Immature natural killer cell (primary cell): ENCODE data around the gene NKD1. TPM values are rescaled to one million over a fixed set of nuclear protein-coding genes. Genes with fewer than 3 reads are reported as not detected.

Source experiments
- DNase-seq, 3 donors: peaks; one replicate each; pipeline ENCODE4 v3.0.0; 2022; ENCODE audit warnings: mixed read lengths in 1 of 3
- H3K27ac Mint-ChIP-seq, 6 donors: one replicate each; pipeline ENCODE4 v1.8.0; 2020; ENCODE audit warnings: mixed read lengths in 6 of 6, mild to moderate bottlenecking in 5 of 6, inconsistent platforms in 4 of 6, moderate library complexity in 3 of 6
- H3K27me3 Mint-ChIP-seq, 3 donors: one replicate each; pipeline ENCODE4 v1.8.0; 2020 to 2021; ENCODE audit warnings: low read depth in 3 of 3, mild to moderate bottlenecking in 3 of 3, mixed read lengths in 3 of 3, moderate library complexity in 3 of 3, inconsistent platforms in 1 of 3
- H3K36me3 Mint-ChIP-seq, 3 donors: one replicate each; pipeline ENCODE4 v1.8.0; 2020; ENCODE audit warnings: mixed read lengths in 3 of 3, inconsistent platforms in 2 of 3, mild to moderate bottlenecking in 2 of 3
- H3K4me1 Mint-ChIP-seq, 2 donors: one replicate each; pipeline ENCODE4 v1.8.0; 2020; ENCODE audit warnings: inconsistent platforms in 2 of 2, mild to moderate bottlenecking in 2 of 2, mixed read lengths in 2 of 2, moderate library complexity in 1 of 2
- H3K4me3 Mint-ChIP-seq, 5 donors: one replicate each; pipeline ENCODE4 v1.8.0; 2020; ENCODE audit warnings: mild to moderate bottlenecking in 5 of 5, mixed read lengths in 5 of 5, inconsistent platforms in 3 of 5, moderate library complexity in 3 of 5
- H3K9me3 Mint-ChIP-seq, 6 donors: one replicate each; pipeline ENCODE4 v1.8.0; 2020; ENCODE audit warnings: mild to moderate bottlenecking in 6 of 6, mixed read lengths in 6 of 6, inconsistent platforms in 4 of 6, moderate library complexity in 3 of 6
- polyA plus RNA-seq, 3 donors: library from polyadenylated mRNA; unstranded; fragments of 300-500 nt; fragmentation: Illumina TruSeq; gene quantifications; one replicate each; pipeline ENCODE4 v1.2.3, GENCODE V29; 2021

Gene NKD1
- polyA plus RNA-seq, 3 donors from 2014 or later = not detected

DNA sequence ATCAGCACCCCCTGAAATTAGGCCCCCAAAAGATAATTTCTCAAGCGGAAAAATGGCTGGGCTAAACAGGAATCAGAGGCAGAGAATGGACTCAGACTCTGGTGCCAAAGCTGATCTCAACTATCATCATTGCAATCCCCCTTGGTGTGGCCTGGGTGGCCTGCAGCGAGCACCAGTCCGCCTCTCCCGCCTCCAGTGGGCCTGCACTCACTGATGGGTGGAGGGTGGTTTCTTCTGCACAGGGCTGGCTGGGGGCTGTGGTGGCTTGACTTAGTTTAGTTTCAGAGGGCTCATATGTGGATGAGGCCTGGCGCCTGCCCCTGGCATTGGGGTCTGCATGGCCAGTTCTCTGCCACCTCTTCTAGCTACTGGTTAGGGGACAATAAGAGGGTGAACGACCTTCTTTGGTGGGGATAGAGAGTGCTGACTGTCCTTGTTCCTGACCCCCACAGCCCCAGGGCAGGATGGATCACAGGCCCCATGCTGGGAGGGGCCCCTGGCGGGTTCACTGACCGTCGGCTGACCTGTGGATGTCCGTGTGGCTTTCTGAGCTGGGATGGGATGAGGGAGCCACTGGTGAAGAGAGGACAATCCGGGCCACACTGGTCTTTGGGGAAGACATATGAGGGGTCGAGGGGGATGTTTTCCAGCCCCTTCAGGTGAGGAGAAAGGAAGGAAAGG lies 70.2 kb downstream of the NKD1 start:
- no peak for DNase-seq
- peaks cover 1 to 4% (median 3%) of the 10 kb centered on the region in 3 donors for H3K27me3 Mint-ChIP-seq
- no peaks in the 10 kb centered on the region for H3K9me3 Mint-ChIP-seq
- H3K36me3 Mint-ChIP-seq = no peaks in the 10 kb centered on the region
- no peak overlapping the region for H3K27ac Mint-ChIP-seq
- no peak overlapping the region for H3K4me3 Mint-ChIP-seq
- no peaks in the 10 kb centered on the region for H3K4me1 Mint-ChIP-seq

DNA sequence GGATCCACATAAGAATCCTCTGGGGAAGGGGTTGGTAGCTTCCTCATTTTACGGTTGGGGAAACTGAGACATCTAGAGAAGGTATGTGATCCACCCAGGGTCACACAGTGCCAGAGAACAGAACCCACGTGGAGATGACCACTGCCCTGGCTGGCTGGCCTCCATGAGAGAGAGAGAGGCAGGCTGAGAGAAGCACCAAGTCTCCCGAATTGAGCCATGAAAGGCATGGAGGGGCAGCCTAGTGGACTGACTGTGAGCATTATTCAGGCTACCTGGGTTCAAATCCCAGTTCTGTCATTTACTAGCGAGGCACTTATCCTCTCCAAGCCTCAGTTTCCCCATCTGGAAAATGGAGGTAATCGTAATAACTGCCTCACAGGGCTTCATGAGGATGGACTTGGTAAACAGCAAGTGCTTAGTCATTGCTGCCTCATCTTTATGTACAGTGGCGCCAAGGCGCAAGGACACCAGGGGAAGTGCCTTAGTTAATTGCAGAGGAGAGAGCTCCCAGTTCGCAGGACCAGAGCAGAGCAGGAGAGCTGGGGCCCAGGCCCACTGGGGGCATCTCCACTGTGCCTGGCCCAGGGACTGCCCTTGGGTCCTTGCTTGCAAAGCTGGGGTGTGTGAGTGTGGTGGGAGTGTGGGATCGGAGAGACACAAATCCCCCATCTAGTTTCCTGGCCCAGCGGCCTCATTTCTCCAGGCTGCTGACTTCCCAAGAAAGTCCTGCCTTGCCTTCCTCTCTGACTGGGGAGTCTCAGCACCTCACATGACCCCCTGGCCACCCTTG lies 71.7 kb downstream of the NKD1 start:
- H3K36me3 Mint-ChIP-seq = no peaks in the 10 kb centered on the region
- H3K9me3 Mint-ChIP-seq = no peaks in the 10 kb centered on the region
- H3K27ac Mint-ChIP-seq = no peak overlapping the region
- H3K27me3 Mint-ChIP-seq = peaks cover 0 to 3% (median 1%) of the 10 kb centered on the region in 3 donors
- no peak for DNase-seq
- no peak overlapping the region for H3K4me3 Mint-ChIP-seq
- H3K4me1 Mint-ChIP-seq = no peaks in the 10 kb centered on the region

- H3K4me1 Mint-ChIP-seq = no peaks in the 10 kb centered on the region
These were observed 72.7 kb downstream of the NKD1 start for GRCh38 chr16:50620646-50621451.

GRCh38 chr16:50621452-50621792 lies 73.2 kb downstream of the NKD1 start:
- no peaks in the 10 kb centered on the region for H3K36me3 Mint-ChIP-seq
- no peak for DNase-seq
- H3K4me1 Mint-ChIP-seq = no peaks in the 10 kb centered on the region
- H3K27ac Mint-ChIP-seq = no peak overlapping the region
- H3K27me3 Mint-ChIP-seq = peaks cover 0 to 1% (median 1%) of the 10 kb centered on the region in 3 donors
- no peak overlapping the region for H3K4me3 Mint-ChIP-seq
- H3K9me3 Mint-ChIP-seq = no peaks in the 10 kb centered on the region

More at GRCh38 chr16:50620646-50621451, 72.7 kb downstream of the NKD1 start:
- H3K27me3 Mint-ChIP-seq = peaks cover 0 to 1% (median 1%) of the 10 kb centered on the region in 3 donors
- no peaks in the 10 kb centered on the region for H3K9me3 Mint-ChIP-seq
- no peak for DNase-seq
- no peak overlapping the region for H3K27ac Mint-ChIP-seq
- H3K4me3 Mint-ChIP-seq = no peak overlapping the region
- H3K36me3 Mint-ChIP-seq = no peaks in the 10 kb centered on the region

DNA sequence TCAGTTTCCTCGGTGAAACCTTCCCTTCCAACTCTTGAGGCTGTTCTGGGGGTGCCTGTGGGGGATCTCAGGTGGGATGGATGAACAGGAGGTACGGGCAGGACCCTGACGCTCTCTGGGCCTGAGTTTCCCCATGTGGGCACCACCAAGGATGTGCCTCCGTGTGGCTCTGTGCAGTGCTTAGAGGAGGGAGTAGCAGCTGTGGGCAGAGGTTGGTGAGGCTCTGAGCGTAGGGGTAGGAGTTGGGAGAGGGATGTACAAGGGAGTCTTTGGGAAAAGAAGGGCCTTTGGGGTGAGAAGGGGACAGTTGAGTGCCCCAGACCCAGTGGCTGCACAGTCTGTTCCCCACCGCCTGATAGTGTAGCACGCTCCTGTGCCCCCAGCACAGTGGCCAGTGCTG lies 73.8 kb downstream of the NKD1 start:
- no peak overlapping the region for H3K4me3 Mint-ChIP-seq

DNA sequence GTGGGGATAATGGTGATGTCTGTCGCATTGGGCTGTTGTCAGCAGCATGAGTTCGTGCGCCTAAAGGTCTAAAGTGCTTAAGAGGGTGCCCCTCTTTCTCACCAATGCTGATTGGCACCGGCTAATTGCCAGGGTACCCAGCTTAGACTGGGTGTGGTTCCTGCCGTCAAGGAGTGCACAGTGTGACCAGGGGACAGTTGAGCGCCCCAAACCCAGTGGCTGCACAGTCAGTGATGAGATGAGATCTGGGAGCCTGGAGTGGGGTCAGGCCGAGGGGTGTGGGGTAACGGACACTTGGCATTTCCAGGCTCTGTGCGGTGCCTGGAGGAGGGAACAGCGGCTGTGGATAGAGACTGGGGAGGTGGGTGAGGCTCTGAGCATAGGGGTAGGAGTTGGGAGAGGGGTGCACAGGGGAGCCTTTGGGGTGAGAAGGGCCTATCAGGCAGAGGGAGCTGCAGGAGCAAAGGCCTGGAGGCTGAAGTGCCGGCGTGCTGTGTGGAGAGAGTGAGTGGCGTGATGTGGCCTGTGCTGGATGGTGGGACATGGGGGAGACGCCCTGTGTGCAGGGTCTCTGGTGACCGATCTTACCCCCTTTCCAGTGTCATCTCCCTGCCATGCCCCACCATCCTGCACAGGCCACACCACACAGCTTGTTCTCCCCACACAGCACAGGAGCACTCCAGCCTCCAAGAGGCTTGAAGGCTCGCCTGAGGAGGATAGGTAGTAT lies 74.6 kb downstream of the NKD1 start:
- no peaks in the 10 kb centered on the region for H3K9me3 Mint-ChIP-seq
- peaks cover 0 to 1% (median 1%) of the 10 kb centered on the region in 3 donors for H3K27me3 Mint-ChIP-seq
- H3K4me1 Mint-ChIP-seq = peaks cover 12 to 13% of the 10 kb centered on the region in 2 donors
- no peak overlapping the region for H3K27ac Mint-ChIP-seq
- DNase-seq = no peak
- no peaks in the 10 kb centered on the region for H3K36me3 Mint-ChIP-seq
- H3K4me3 Mint-ChIP-seq = no peak overlapping the region

More for the DNA sequence above, 73.8 kb downstream of the NKD1 start:
- Mint-ChIP-seq H3K4me1 (peaks cover 5% of the 10 kb centered on the region in 2 donors), H3K27ac (no peak overlapping the region), H3K9me3 (no peaks in the 10 kb centered on the region), H3K36me3 (no peaks in the 10 kb centered on the region), H3K27me3 (peaks cover 0 to 1% (median 1%) of the 10 kb centered on the region in 3 donors)
- DNase-seq = no peak

DNA sequence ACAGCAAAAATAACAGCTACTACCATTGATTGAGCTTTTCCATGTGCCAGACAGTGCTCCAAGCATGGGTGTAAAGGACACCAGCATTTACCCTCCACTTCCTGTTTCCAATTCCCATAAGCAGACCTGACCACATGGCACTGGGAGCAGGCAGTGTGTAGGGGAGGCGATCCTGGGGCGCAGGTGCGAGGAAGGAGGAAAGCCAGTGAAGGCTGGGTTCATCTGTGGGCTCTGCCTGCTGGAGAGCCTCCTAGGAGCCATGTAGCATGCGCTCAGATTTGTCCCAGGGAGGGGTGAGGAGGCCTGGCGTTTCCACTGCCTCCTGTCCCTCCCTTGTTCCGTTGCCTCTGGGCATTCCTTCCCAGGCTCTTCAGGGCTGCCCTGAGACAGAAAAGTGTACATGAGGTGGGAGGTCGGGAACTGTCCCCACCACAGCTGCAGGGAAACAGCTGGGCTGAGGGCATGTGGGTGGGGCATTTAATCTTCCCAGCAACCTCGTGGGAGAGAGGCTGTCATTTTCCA lies 76.3 kb downstream of the NKD1 start:
- no peaks in the 10 kb centered on the region for H3K36me3 Mint-ChIP-seq
- H3K27ac Mint-ChIP-seq = no peak overlapping the region
- no peaks in the 10 kb centered on the region for H3K9me3 Mint-ChIP-seq
- DNase-seq = no peak
- H3K4me1 Mint-ChIP-seq = peaks cover 12 to 16% of the 10 kb centered on the region in 2 donors
- H3K4me3 Mint-ChIP-seq = no peak overlapping the region
- H3K27me3 Mint-ChIP-seq = peaks cover 0 to 1% (median 0%) of the 10 kb centered on the region in 3 donors

DNA sequence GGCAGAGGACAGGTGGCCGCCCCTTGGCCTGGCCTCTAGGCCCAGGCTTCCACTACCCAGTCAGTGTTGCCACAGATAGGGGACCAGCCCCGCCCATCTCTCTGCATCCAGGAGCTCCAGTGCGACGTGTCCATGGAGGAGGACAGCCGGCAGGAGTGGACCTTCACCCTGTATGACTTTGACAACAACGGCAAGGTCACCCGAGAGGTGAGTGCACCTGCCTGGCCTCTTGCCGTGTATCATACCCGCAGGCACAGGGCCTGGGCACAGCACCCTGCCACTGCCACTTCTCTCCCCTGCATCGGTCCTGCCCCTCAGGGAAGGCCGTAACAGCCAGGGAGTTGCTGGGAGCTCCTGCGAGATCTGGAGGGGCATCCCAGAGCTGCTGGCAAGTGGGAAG lies 77.2 kb downstream of the NKD1 start:
- Mint-ChIP-seq H3K27ac (no peak overlapping the region), H3K36me3 (no peaks in the 10 kb centered on the region), H3K4me3 (no peak overlapping the region), H3K27me3 (peaks cover 0 to 1% (median 0%) of the 10 kb centered on the region in 3 donors), H3K9me3 (no peaks in the 10 kb centered on the region), H3K4me1 (peaks cover 12 to 16% of the 10 kb centered on the region in 2 donors)
- no peak for DNase-seq

DNA sequence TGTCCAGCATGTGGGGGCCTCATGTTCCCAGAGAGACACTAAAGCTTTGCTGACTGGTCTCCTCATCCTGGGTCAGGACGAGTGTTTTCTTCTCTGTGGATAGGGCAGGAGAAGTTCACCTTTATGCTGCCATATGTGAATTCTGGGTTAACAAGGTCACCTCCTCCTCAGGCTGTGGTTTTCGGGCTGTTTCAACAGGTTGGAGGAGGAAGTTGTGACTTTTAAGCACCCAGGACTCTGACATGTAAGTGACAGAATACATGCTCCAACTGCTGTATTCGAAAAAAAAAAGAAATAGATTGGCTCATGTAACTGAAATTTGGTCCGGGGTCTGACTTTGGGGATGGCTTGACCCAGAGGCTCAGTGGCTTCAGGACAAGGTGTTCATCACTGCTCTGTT lies 78.7 kb downstream of the NKD1 start:
- no peak for DNase-seq
- Mint-ChIP-seq H3K27me3 (no peaks in the 10 kb centered on the region), H3K4me1 (peaks cover 12 to 16% of the 10 kb centered on the region in 2 donors)

GRCh38 chr16:50627419-50627818 lies 79.2 kb downstream of the NKD1 start:
- H3K27ac Mint-ChIP-seq = peak overlapping the region in 1 of 6 donors; percentile 12
- peaks cover 0 to 5% (median 0%) of the 10 kb centered on the region in 3 donors for H3K36me3 Mint-ChIP-seq
- H3K27me3 Mint-ChIP-seq = no peaks in the 10 kb centered on the region
- H3K9me3 Mint-ChIP-seq = no peaks in the 10 kb centered on the region
- peaks cover 12 to 16% of the 10 kb centered on the region in 2 donors for H3K4me1 Mint-ChIP-seq
- peak overlapping the region in 4 of 5 donors; percentile 46 to 59 (median 56) for H3K4me3 Mint-ChIP-seq
- DNase-seq = peak; percentile 4 to 18 (median 13)

More for the DNA sequence above, 78.7 kb downstream of the NKD1 start:
- Mint-ChIP-seq H3K9me3 (no peaks in the 10 kb centered on the region), H3K4me3 (peak overlapping the region in 1 of 5 donors; percentile 10), H3K27ac (peak overlapping the region in 1 of 6 donors; percentile 5), H3K36me3 (peaks cover 0 to 5% (median 0%) of the 10 kb centered on the region in 3 donors)

DNA sequence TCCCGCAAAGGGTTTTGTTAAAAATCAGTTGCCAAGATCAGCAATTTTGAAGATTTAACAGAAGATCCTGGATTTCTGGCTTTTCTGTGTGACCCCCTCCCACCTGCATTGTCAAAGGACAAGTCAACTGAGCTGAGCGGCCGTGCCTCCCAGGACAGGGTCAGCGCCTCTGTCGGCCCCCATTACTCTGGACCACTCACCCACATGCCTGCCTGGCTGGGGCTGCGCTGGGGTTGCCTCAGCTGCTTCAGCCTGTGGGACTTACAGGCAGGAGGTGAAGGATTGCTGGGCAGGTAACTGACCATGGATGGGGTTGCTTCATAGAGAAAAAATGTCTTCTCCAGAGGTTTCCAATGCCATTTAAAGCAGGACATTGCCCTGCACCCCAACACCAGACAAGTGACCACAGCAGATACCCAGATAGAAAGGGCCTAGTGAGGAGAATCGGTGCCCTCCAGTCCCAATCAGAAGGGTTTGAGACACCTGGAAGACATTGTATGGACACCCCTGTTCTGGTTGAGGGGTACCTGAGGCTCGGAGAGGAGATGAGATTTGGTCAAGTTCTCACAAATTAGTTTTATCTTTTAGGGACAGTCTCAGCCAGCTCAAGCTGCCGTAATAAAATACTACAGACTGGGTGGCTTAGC lies 80.1 kb downstream of the NKD1 start:
- Mint-ChIP-seq H3K27me3 (peaks cover 0 to 1% (median 0%) of the 10 kb centered on the region in 3 donors), H3K4me3 (no peak overlapping the region), H3K36me3 (peaks cover 0 to 5% (median 0%) of the 10 kb centered on the region in 3 donors), H3K9me3 (no peaks in the 10 kb centered on the region), H3K4me1 (peaks cover 12 to 16% of the 10 kb centered on the region in 2 donors), H3K27ac (no peak overlapping the region)
- no peak for DNase-seq

- no peak overlapping the region for H3K27ac Mint-ChIP-seq
- H3K27me3 Mint-ChIP-seq = peaks cover 0 to 1% (median 0%) of the 10 kb centered on the region in 3 donors
- H3K4me1 Mint-ChIP-seq = peaks cover 12 to 16% of the 10 kb centered on the region in 2 donors
- no peak overlapping the region for H3K4me3 Mint-ChIP-seq
- H3K9me3 Mint-ChIP-seq = no peaks in the 10 kb centered on the region
- peaks cover 0 to 5% (median 0%) of the 10 kb centered on the region in 3 donors for H3K36me3 Mint-ChIP-seq
- no peak for DNase-seq
These were observed 81.1 kb downstream of the NKD1 start for GRCh38 chr16:50629334-50629733.
